Suprapubic skin (tissue), 3 donors: ENCODE results near the gene WDR83.

Source experiments
- CTCF ChIP-seq, 2 donors: fragments of 200-600 bp in 1 of 2; fragments of 450-650 bp in 1 of 2; sonication (generic) in 1 of 2; IDR thresholded peaks; one replicate each; pipeline ENCODE4 v1.5.1; 2016 to 2019; ENCODE audit warnings: antibody characterized with exemption in 2 of 2, mild to moderate bottlenecking in 1 of 2, moderate library complexity in 1 of 2
- EP300 ChIP-seq: sonication (generic); formaldehyde crosslinking; IDR thresholded peaks from one replicate; pipeline ENCODE4 v1.6.1; 2017; ENCODE audit warnings: antibody characterized with exemption

GRCh38 chr19:12646551-12646950, 20.1 kb upstream of the WDR83 start:
- TF ChIP-seq CTCF (IDR thresholded peaks at IDR 0.05) = no peak
- no peak for TF ChIP-seq EP300
